T-helper 1 cell treated with Interleukin-12 subunit alpha and Interleukin-12 subunit beta and Interleukin-4 antibody, amounts not matched to agents 30 μg/mL and 1 μg/mL, for 36 hours (primary cell): ENCODE results near the gene ADAP2.

Experiments used
- H3K27ac Mint-ChIP-seq: one replicate; pipeline ENCODE4 v1.8.0; 2021; ENCODE audit warnings: mild to moderate bottlenecking, mixed read lengths
- H3K27me3 Mint-ChIP-seq: one replicate; pipeline ENCODE4 v1.8.0; 2021; ENCODE audit warnings: low read depth, mixed read lengths
- H3K36me3 Mint-ChIP-seq: one replicate; pipeline ENCODE4 v1.8.0; 2021; ENCODE audit warnings: low read depth, mixed read lengths
- H3K4me1 Mint-ChIP-seq: one replicate; pipeline ENCODE4 v1.8.0; 2021; ENCODE audit warnings: low read depth, mixed read lengths
- H3K4me3 Mint-ChIP-seq: one replicate; pipeline ENCODE4 v1.8.0; 2021; ENCODE audit warnings: mild to moderate bottlenecking, moderate library complexity, mixed read lengths
- H3K9me3 Mint-ChIP-seq: one replicate; pipeline ENCODE4 v1.8.0; 2021; ENCODE audit warnings: mixed read lengths

The ADAP2 gene

DNA sequence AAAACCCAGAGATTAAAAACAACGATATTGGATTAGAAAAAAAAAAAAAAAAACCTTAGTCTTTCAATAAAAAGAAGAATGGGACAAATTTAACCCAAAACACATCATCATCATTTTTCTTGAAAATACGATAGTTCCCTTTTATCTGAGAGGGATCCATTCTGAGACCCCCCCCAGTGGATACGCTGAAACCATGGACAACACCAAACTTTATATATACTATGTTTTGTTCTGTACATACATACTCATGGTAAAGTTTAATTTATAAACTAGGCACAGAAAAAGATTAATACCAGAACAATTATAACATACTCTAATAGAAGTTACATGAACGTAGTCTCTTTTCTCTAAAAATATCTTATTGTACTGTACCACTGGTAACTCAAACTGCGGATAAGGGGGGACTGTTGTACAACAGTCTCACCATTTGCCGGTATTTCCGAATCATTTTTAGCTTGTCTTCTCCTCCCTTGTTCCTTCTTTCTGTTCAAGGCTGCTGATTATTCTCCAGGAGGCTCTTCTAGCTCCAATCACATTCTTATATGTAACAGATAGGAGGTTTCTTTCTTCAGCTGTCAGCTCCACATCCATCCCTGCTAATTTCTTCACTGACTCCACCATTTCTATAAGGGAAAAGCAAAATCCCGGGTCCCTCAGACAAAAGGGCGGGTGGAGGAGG, 86.1 kb downstream of the ADAP2 start:
- Mint-ChIP-seq H3K4me3 (peak overlapping the region; percentile 81), H3K27me3 (peaks cover 22% of the 10 kb centered on the region), H3K36me3 (peaks cover 4% of the 10 kb centered on the region), H3K27ac (peak overlapping the region; percentile 64), H3K9me3 (no peaks in the 10 kb centered on the region), H3K4me1 (peaks cover 21% of the 10 kb centered on the region)

GRCh38 chr17:31008374-31009041, 86.8 kb downstream of the ADAP2 start:
- H3K36me3 Mint-ChIP-seq: peaks cover 4% of the 10 kb centered on the region
- peaks cover 22% of the 10 kb centered on the region for H3K27me3 Mint-ChIP-seq
- peak overlapping the region; percentile 81 for H3K4me3 Mint-ChIP-seq
- no peaks in the 10 kb centered on the region for H3K9me3 Mint-ChIP-seq
- peak overlapping the region; percentile 65 for H3K27ac Mint-ChIP-seq
- peaks cover 21% of the 10 kb centered on the region for H3K4me1 Mint-ChIP-seq
